A673 (cell line): Measurements from ENCODE around the gene NANOS1. TPM values are rescaled to one million over a fixed set of nuclear protein-coding genes. Genes with fewer than 3 reads are reported as not detected.

ENCODE experiments used
- Bru-seq: library from RNA; stranded (reverse); fragments of 400-500 nt; gene quantifications from one replicate; lab custom pipeline; 2021; lab: Mats Ljungman, UMichigan
- BruChase-seq, 2 experiments: library from RNA; stranded (reverse); fragments of 400-500 nt; gene quantifications; one replicate each; lab custom pipeline; 2021; lab: Mats Ljungman, UMichigan
- BruUV-seq: library from RNA; stranded (reverse); fragments of 400-500 nt; replicated peaks from 2 replicates; lab custom pipeline; 2021; lab: Mats Ljungman, UMichigan
- CTCF ChIA-PET: fragments of 300-600 bp; sonication (Branson Sonifier 250); formaldehyde crosslinking; loops from one replicate; lab custom pipeline; 2022; ENCODE audit warnings: antibody characterized with exemption; lab: Charles Lee
- POLR2A ChIA-PET: fragments of 300-600 bp; sonication (Branson Sonifier 250); formaldehyde crosslinking; loops from one replicate; lab custom pipeline; 2022; ENCODE audit warnings: antibody characterized with exemption; ENCODE audit not compliant: low non-redundant PET; lab: Charles Lee
- DNase-seq: peaks from one replicate; pipeline ENCODE4 v3.0.0-alpha.2; 2015; ENCODE audit warnings: low spot score
- H3K27ac ChIP-seq: fragments of 200-600 bp; sonication (generic); 2 replicates; pipeline ENCODE4 v1.5.1; 2016; ENCODE audit warnings: mixed run types, low read depth, mild to moderate bottlenecking, mixed read lengths, antibody characterized with exemption, low read length; ENCODE audit not compliant: poor library complexity, severe bottlenecking
- H3K27me3 ChIP-seq: fragments of 200-600 bp; sonication (generic); replicated peaks from 2 replicates; pipeline ENCODE4 v1.6.1; 2017; ENCODE audit warnings: mixed run types, low read depth, mild to moderate bottlenecking, mixed read lengths, antibody characterized with exemption, low read length; ENCODE audit not compliant: insufficient read depth, poor library complexity
- H3K36me3 ChIP-seq: fragments of 200-600 bp; sonication (generic); 2 replicates; pipeline ENCODE4 v1.6.1; 2016; ENCODE audit warnings: mixed run types, mild to moderate bottlenecking, mixed read lengths, antibody characterized with exemption, low read length; ENCODE audit not compliant: insufficient read depth, poor library complexity, severe bottlenecking
- H3K4me1 ChIP-seq: fragments of 200-600 bp; sonication (generic); 2 replicates; pipeline ENCODE4 v1.6.1; 2017; ENCODE audit warnings: mixed run types, mild to moderate bottlenecking, mixed read lengths, antibody characterized with exemption, low read length; ENCODE audit not compliant: insufficient read depth, poor library complexity, severe bottlenecking
- H3K4me3 ChIP-seq: fragments of 200-600 bp; sonication (generic); 2 replicates; pipeline ENCODE4 v1.5.1; 2016; ENCODE audit warnings: low read depth, mixed run types, mild to moderate bottlenecking, mixed read lengths, low read length; ENCODE audit not compliant: poor library complexity, severe bottlenecking
- H3K9me3 ChIP-seq: fragments of 200-600 bp; sonication (generic); 2 replicates; pipeline ENCODE4 v1.6.1; 2016; ENCODE audit warnings: mixed run types, low read depth, mild to moderate bottlenecking, mixed read lengths, antibody characterized with exemption, low read length; ENCODE audit not compliant: poor library complexity, severe bottlenecking
- CTCF ChIP-seq: fragments of 300-800, 200-600 bp; sonication (generic); conservative IDR thresholded peaks from 2 replicates; pipeline ENCODE4 v1.5.1; 2017; ENCODE audit warnings: low read depth, mild to moderate bottlenecking, antibody characterized with exemption, low read length, moderate library complexity, mixed read lengths
- EZH2 ChIP-seq: fragments of 200-600 bp; sonication (generic); IDR thresholded peaks from 2 replicates; pipeline ENCODE4 v1.6.1; 2017; ENCODE audit warnings: borderline replicate concordance, low read depth, mild to moderate bottlenecking, mixed read lengths, antibody characterized with exemption, low read length; ENCODE audit not compliant: poor library complexity, severe bottlenecking
- intact Hi-C: fragments of 100-400 bp; cut with micrococcal nuclease; formaldehyde crosslinking; loops from one replicate; pipeline ENCODE4 v1.10.0; 2022; ENCODE audit not compliant: unreplicated experiment
- long read RNA-seq: library from polyadenylated mRNA; stranded (forward); transcript quantifications from one replicate; pipeline ENCODE4 v2.0.0, GENCODE V29; 2022
- total RNA-seq: library from RNA; stranded (reverse); gene quantifications from 2 replicates; pipeline ENCODE4 v1.2.3, GENCODE V29; 2021

Gene NANOS1
- 0.67 and 0.70 TPM in 2 replicates for total RNA-seq
- percentile 31 among the genes with signal in this experiment for Bru-seq, nascent RNA
- BruChase-seq, experiment 1, labeled RNA remaining after a 2-hour chase, result percentile 33 among the genes with signal in this experiment
- percentile 47 among the genes with signal in this experiment for BruChase-seq, experiment 2, labeled RNA remaining after a 6-hour chase
- long read RNA-seq, full-length matches to known transcripts, result 5 of 5 reads
- long read RNA-seq, partial matches to known transcripts, result 0 of 5 reads
- long read RNA-seq, other reads (novel, unspliced or antisense), result 0 of 5 reads

GRCh38 chr10:119029613-119030420 lies at the start of gene NANOS1:
Gene NANOS1 (plus strand): TSS chr10:119029714. CDS start chr10:119029802, 88 bp downstream.
- Histone ChIP-seq H3K27me3 (no peaks in the 10 kb centered on the region), H3K36me3 (peaks cover 19% of the 10 kb centered on the region), H3K9me3 (no peaks in the 10 kb centered on the region), H3K4me1 (no peaks in the 10 kb centered on the region), H3K4me3 (peak within 1 kb of the TSS; percentile 50), H3K27ac (no peak within 1 kb of the TSS)
- no peak for TF ChIP-seq EZH2
- no peak for TF ChIP-seq CTCF
- DNase-seq, result peak; percentile 44
- POLR2A ChIA-PET, result no interaction called here
- CTCF ChIA-PET, result interaction anchor here (0.7 kb wide), 1 partner anchor 306 kb away, joined by 4 read pairs; no protein-coding TSS in a partner anchor
- intact Hi-C loops, result loop anchor here (5.0 to 10.0 kb wide), 2 partner anchors 37 to 465 kb away; no protein-coding TSS in a partner anchor
- BruUV-seq, result no TSS peak

GRCh38 chr10:118980135-118980865 lies 49.2 kb upstream of the NANOS1 start:
- intact Hi-C loops, result no loop called here
- TF ChIP-seq CTCF (no peak), EZH2 (no peak)
- Histone ChIP-seq H3K4me3 (no peak overlapping the region), H3K4me1 (peaks cover 5% of the 10 kb centered on the region), H3K27ac (no peak overlapping the region), H3K9me3 (no peaks in the 10 kb centered on the region), H3K36me3 (no peaks in the 10 kb centered on the region), H3K27me3 (no peaks in the 10 kb centered on the region)
- POLR2A ChIA-PET, result no interaction called here
- BruUV-seq, result no TSS peak
- CTCF ChIA-PET, result no interaction called here
- DNase-seq, result no peak

- Histone ChIP-seq H3K36me3 (no peaks in the 10 kb centered on the region), H3K4me3 (no peak overlapping the region), H3K4me1 (peaks cover 5% of the 10 kb centered on the region), H3K9me3 (no peaks in the 10 kb centered on the region), H3K27ac (no peak overlapping the region), H3K27me3 (no peaks in the 10 kb centered on the region)
- TF ChIP-seq CTCF (no peak), EZH2 (no peak)
- BruUV-seq, result no TSS peak
- CTCF ChIA-PET, result no interaction called here
- POLR2A ChIA-PET, result no interaction called here
- DNase-seq, result peak; percentile 61
- intact Hi-C loops, result no loop called here
Observed at GRCh38 chr10:118980870-118981269, 48.6 kb upstream of the NANOS1 start.
